Endometrial microvascular endothelial cells (primary cell): Measurements from ENCODE around the gene SMIM45.

Experiments
- in situ Hi-C: cut with HindIII; loops from 2 replicates; pipeline ENCODE4 v1.10.0; 2017; ENCODE audit warnings: low sequenced_read_pairs, low pct_unique_long_range_greater_than_20kb; ENCODE audit errors: inconsistent ontology term

Gene SMIM45

GRCh38 chr22:41915035-41915785 lies 36.7 kb upstream of the SMIM45 start, which contains the start of gene SHISA8:
Gene SHISA8, minus strand, starts transcription at chr22:41915074. Its CDS starts 407 bp downstream, at chr22:41914667.
- in situ Hi-C loops, result no loop called here

GRCh38 chr22:41915786-41916493 lies 36.0 kb upstream of the SMIM45 start:
- in situ Hi-C loops, result no loop called here

GRCh38 chr22:41916745-41917358 lies 35.1 kb upstream of the SMIM45 start:
- in situ Hi-C loops, result no loop called here

DNA sequence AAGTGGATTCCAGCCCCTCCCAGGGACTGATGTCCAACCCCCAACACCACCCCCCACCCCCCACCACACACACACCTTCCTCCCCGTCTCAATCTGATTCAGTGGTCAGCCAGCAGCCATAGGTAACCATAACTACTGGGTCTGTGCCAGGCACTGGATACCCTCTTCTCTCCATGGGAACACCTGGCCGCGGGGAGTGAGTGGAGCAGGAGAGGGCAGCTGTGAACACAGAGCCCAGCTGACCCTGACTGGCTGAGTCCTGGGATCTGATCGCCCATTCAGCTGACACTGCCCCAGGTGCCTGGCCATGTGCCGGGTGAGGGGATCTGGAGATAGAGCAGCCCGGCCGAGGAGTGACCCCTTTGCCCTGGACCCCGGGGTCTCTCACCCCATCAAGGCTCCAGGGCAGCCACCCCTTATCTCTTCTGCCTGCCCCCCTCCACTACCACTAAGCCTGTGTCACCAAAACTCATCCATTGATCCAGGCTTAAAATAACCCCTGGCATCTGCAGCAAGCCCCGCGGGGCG lies 34.5 kb upstream of the SMIM45 start:
- in situ Hi-C loops, result no loop called here

GRCh38 chr22:41917903-41918791 lies 33.8 kb upstream of the SMIM45 start:
- in situ Hi-C loops, result no loop called here

GRCh38 chr22:41919357-41920224 lies 32.4 kb upstream of the SMIM45 start:
- in situ Hi-C loops, result no loop called here

- in situ Hi-C loops, result no loop called here
Measured at GRCh38 chr22:41920271-41920976, 31.5 kb upstream of the SMIM45 start.

DNA sequence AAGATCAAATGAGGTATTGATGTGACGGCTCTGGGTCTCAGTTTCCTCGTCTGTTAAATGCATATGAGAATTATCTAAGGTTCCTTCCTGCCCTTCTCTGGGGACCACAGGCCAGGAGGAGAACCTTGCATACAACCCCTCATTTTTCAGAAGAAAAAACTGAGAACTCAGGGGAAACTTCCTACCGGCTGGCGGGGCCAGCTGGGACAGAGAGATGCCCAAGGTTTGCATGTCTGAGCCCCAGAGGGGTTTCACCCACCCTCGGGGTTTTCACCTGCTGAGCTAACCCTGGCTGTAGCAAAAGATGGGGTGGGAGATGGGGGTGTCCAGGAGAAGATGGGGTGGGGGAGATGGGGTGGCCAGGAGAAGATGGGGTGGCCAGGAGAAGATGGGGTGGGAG lies 29.6 kb upstream of the SMIM45 start:
- in situ Hi-C loops, result no loop called here

- in situ Hi-C loops, result no loop called here
Measured at GRCh38 chr22:41922940-41923594, 28.9 kb upstream of the SMIM45 start.

GRCh38 chr22:41923595-41924276 lies 28.2 kb upstream of the SMIM45 start:
- in situ Hi-C loops, result no loop called here

DNA sequence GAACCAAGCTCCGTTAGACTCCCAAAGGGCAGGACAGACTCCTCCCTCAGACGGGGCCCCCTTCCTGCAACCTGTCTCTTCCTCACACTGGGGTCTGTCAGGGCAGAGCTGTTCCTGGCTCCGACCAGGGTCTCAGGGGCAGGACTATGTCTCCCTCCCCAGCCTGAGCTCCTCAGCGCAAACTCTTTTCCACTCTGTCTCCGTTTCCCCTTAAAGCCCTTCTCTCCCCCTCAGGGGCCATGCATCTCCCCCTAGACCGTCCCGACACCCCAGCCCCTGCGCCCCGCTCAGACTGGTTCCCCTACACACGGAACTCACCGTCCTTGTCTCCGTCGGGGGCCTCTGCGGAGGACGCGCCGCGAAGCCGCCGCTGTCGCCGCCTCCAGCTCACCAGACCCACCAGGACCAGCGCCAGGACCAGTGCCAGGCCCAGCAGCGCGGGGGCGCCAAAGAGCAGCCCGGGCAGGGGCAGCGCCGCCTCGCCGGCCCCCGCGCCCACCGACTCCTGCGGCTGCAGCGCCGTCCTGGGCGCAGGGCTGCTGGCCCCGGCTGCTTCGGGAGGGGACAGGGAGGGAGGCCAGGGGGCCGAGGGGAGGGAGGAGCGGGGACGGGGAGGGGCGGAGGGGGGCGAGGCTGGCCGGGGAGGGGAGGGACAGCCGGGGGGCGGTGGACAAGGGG lies 26.0 kb upstream of the SMIM45 start:
- in situ Hi-C loops, result no loop called here

DNA sequence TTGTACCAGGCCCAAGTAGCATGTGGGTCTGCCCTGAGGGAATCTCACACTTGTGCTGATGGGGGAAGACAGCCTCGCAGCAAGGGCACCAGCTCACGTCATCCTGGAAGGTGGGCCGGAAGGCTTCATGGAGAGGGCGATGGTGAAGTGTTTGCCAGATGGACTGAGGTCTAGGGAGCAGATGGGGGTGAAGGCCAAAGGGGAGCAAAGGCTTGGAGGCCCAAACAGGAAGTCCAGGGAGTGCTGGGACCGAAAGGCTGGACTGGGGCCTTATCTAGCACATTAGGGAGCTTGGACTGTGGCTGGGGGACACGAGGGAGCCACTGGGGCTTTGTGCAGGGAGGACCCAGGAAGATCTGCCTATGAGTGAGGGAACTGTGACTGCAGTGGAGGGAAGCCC lies 24.1 kb upstream of the SMIM45 start:
- in situ Hi-C loops, result no loop called here

- in situ Hi-C loops, result no loop called here
Measured at GRCh38 chr22:41928593-41929417, 23.1 kb upstream of the SMIM45 start.

DNA sequence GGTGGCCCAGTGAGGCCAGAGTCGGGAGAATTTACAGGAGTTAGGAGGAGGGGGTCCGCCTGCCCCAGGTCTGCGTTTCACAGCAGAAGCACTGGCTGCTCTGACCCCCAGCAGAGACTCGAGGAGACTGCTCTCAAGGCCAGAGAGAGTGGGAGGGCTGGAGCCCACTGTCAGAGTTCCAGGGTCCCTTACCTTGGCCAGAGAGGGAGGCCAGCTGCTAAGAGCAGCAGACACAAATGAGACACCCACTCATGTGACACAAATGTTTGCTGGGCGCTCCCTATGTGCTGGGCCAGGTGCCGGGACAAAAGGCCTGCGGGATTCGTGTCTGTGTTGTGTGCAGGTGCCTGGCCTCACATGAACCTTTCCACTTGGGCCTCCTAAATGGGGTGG lies 22.5 kb upstream of the SMIM45 start:
- in situ Hi-C loops, result no loop called here

- in situ Hi-C loops, result no loop called here
Measured at GRCh38 chr22:41931701-41932269, 20.2 kb upstream of the SMIM45 start.
